Panc1 (cell line): ENCODE data around the gene CISD2. TPM values are rescaled to one million over a fixed set of nuclear protein-coding genes. Genes with fewer than 3 reads are reported as not detected.

Experiments
- ATAC-seq: fragments of 200-7000 bp; cut with Tn5 transposase; 2 replicates; pipeline ENCODE4 v1.9.1; 2020; ENCODE audit warnings: mild to moderate bottlenecking, moderate library complexity
- BruUV-seq: library from RNA; stranded (reverse); fragments of 400-500 nt; replicated peaks from 2 replicates; lab custom pipeline; 2021; lab: Mats Ljungman, UMichigan
- CTCF ChIA-PET: fragments of 300-600 bp; sonication (Branson Sonifier 250); formaldehyde crosslinking; loops from one replicate; lab custom pipeline; 2022; ENCODE audit warnings: antibody characterized with exemption; lab: Charles Lee
- POLR2A ChIA-PET: fragments of 300-600 bp; sonication (Branson Sonifier 250); formaldehyde crosslinking; loops from one replicate; lab custom pipeline; 2022; ENCODE audit warnings: antibody characterized with exemption; lab: Charles Lee
- DNase-seq: peaks from one replicate; pipeline ENCODE4 v3.0.0-alpha.2; 2010; ENCODE audit warnings: low read depth, low spot score
- H3K27ac ChIP-seq: 2 replicates; pipeline ENCODE4 v1.5.1; 2011; ENCODE audit warnings: mild to moderate bottlenecking, low read length, inconsistent platforms
- H3K27me3 ChIP-seq: fragments of 200-500 bp; sonication (Bioruptor generic); 2 replicates; pipeline ENCODE4 v1.6.0; 2014; ENCODE audit warnings: low read length, inconsistent platforms; ENCODE audit not compliant: control insufficient read depth, insufficient read depth
- H3K36me3 ChIP-seq: fragments of 200-500 bp; sonication (Bioruptor generic); 2 replicates; pipeline ENCODE4 v1.5.1; 2014; ENCODE audit warnings: inconsistent platforms, mild to moderate bottlenecking, low read length, moderate library complexity; ENCODE audit not compliant: control insufficient read depth, insufficient read depth
- H3K4me1 ChIP-seq: 2 replicates; pipeline ENCODE4 v1.5.1; 2011; ENCODE audit warnings: inconsistent platforms, mild to moderate bottlenecking, low read length, moderate library complexity; ENCODE audit not compliant: control insufficient read depth, insufficient read depth
- H3K4me3 ChIP-seq, 2 experiments: 2 replicates each; pipeline ENCODE4 v1.5.1; 2011 to 2012; ENCODE audit warnings: low read depth in 2 of 2, low read length in 2 of 2, mild to moderate bottlenecking in 2 of 2, inconsistent platforms in 1 of 2, moderate library complexity in 1 of 2
- H3K9me3 ChIP-seq: fragments of 200-500 bp; sonication (Bioruptor generic); 2 replicates; pipeline ENCODE4 v1.5.1; 2014; ENCODE audit warnings: low read depth, mild to moderate bottlenecking, inconsistent platforms, low read length, moderate library complexity; ENCODE audit not compliant: control insufficient read depth, insufficient read depth
- CTCF ChIP-seq: fragments of 450-650 bp; IDR thresholded peaks from 2 replicates; pipeline ENCODE4 v1.5.1; 2017; ENCODE audit warnings: mild to moderate bottlenecking
- POLR2AphosphoS5 ChIP-seq: IDR thresholded peaks from 2 replicates; pipeline ENCODE4 v1.6.1; 2012; ENCODE audit warnings: mild to moderate bottlenecking, low read depth, low read length, moderate library complexity
- SIN3A ChIP-seq: IDR thresholded peaks from 2 replicates; pipeline ENCODE4 v1.6.1; 2012; ENCODE audit warnings: low read depth, mild to moderate bottlenecking, low read length, moderate library complexity, borderline replicate concordance; ENCODE audit not compliant: insufficient read depth
- TCF7L2 ChIP-seq: IDR thresholded peaks from 2 replicates; pipeline ENCODE4 v1.6.1; 2011; ENCODE audit warnings: mild to moderate bottlenecking, low read depth, low read length, inconsistent platforms
- in situ Hi-C: cut with HindIII; loops from 2 replicates; pipeline ENCODE4 v1.10.0; 2016; ENCODE audit warnings: low sequenced_read_pairs, low pct_unique_long_range_greater_than_20kb
- intact Hi-C: fragments of 100-400 bp; cut with micrococcal nuclease; formaldehyde crosslinking; loops from one replicate; pipeline ENCODE4 v1.10.0; 2022; ENCODE audit not compliant: unreplicated experiment
- total RNA-seq: library from RNA; stranded (reverse); gene quantifications from one replicate; pipeline ENCODE4 v1.2.1, GENCODE V29; 2021; ENCODE audit not compliant: unreplicated experiment
- TF ChIP-seq, protein P1 (sequence below), 2 experiments: IDR thresholded peaks; 2 replicates each; pipeline ENCODE4 v1.6.1; 2011 to 2012; ENCODE audit warnings: low read depth in 2 of 2, control low read depth in 1 of 2, low read length in 1 of 2, mild to moderate bottlenecking in 1 of 2, moderate library complexity in 1 of 2; ENCODE audit not compliant: insufficient read depth in 1 of 2

CISD2 gene
- total RNA-seq, 1 experiment from 2014 or later = 39.0 TPM

GRCh38 chr4:102826890-102827673, 41.7 kb upstream of the CISD2 start, which contains the start of gene UBE2D3:
UBE2D3 (minus strand) TSS chr4:102827551; CDS start chr4:102826508, 1,043 bp downstream.
- H3K36me3 ChIP-seq = peaks cover 23% of the 10 kb centered on the region
- no TSS peak for BruUV-seq
- peak within 1 kb of the TSS; percentile 89 to 96 for H3K4me3 ChIP-seq
- intact Hi-C loops = no loop called here
- ChIA-PET POLR2A (interaction anchor here (0.6 to 2.4 kb wide), 4 partner anchors 15 to 41 kb away, joined by 3 to 23 read pairs (median 3); partner anchors contain the start of gene CISD2), CTCF (no interaction called here)
- peaks cover 20% of the 10 kb centered on the region for H3K4me1 ChIP-seq
- ATAC-seq = peak; percentile 77
- H3K9me3 ChIP-seq = no peaks in the 10 kb centered on the region
- H3K27me3 ChIP-seq = no peaks in the 10 kb centered on the region
- in situ Hi-C loops = no loop called here
- H3K27ac ChIP-seq = peak within 1 kb of the TSS; percentile 97
- peak; percentile 65 for DNase-seq
- TF ChIP-seq, protein P1, sequence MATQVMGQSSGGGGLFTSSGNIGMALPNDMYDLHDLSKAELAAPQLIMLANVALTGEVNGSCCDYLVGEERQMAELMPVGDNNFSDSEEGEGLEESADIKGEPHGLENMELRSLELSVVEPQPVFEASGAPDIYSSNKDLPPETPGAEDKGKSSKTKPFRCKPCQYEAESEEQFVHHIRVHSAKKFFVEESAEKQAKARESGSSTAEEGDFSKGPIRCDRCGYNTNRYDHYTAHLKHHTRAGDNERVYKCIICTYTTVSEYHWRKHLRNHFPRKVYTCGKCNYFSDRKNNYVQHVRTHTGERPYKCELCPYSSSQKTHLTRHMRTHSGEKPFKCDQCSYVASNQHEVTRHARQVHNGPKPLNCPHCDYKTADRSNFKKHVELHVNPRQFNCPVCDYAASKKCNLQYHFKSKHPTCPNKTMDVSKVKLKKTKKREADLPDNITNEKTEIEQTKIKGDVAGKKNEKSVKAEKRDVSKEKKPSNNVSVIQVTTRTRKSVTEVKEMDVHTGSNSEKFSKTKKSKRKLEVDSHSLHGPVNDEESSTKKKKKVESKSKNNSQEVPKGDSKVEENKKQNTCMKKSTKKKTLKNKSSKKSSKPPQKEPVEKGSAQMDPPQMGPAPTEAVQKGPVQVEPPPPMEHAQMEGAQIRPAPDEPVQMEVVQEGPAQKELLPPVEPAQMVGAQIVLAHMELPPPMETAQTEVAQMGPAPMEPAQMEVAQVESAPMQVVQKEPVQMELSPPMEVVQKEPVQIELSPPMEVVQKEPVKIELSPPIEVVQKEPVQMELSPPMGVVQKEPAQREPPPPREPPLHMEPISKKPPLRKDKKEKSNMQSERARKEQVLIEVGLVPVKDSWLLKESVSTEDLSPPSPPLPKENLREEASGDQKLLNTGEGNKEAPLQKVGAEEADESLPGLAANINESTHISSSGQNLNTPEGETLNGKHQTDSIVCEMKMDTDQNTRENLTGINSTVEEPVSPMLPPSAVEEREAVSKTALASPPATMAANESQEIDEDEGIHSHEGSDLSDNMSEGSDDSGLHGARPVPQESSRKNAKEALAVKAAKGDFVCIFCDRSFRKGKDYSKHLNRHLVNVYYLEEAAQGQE (IDR thresholded peaks at IDR 0.05; ENCODE audit: insufficient read depth in 1 of 2, low read depth in 2 of 2, low read length in 1 of 2) = 0 out of 4 replicates have a peak, but pooled peaks of 1 of the 2 experiments have one; percentile 22
- no peak for TF ChIP-seq TCF7L2
- TF ChIP-seq CTCF = peak; percentile 16; the same call in 1 of the 2 replicates
- TF ChIP-seq SIN3A = no peak
- peak; percentile 78 for TF ChIP-seq POLR2AphosphoS5

DNA sequence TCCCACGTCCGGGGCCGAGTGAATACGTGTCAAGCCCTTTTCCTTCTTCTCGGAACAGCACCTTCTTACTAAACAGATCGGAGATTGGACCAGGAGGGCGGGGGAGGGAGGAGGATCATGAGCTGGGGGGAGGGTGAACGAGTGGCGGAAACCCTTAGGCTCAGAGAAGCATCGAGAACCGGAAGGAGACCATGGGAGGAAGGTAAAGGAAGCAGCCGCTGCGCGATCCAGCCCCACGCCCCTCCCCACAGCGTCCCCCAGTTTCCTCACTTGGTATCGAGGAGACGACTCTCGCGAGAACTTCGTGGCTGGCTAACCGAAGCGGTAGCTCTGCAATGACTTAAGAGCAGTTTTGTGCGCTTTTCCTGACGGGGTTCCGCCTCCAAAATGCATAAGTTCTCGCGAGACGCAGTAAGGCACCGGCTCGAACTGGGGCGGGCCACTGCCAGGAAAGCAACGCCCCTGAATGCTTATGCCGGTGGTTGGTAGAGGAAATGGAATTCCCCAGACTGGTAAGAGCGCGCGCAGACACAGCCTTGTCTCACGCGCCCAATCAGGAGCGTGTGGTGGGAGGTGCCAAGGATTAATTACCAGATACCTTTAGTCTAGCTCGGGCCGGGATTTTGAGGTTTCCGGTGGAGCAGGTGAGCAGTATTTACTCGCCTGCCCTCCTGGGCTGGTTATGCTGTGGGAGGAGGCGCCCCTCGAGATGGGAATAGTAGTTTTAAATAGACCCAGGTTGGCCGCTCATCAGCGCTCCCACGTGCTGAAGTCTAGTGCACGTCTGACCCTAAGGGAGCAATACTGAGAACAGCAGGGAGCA, 40.9 kb upstream of the CISD2 start:
- intact Hi-C loops = no loop called here
- peaks cover 23% of the 10 kb centered on the region for H3K36me3 ChIP-seq
- ATAC-seq (peak; percentile 89), DNase-seq (peak; percentile 97)
- H3K4me1 ChIP-seq = peaks cover 19% of the 10 kb centered on the region
- peak overlapping the region; percentile 97 for H3K27ac ChIP-seq
- ChIA-PET POLR2A (interaction anchor here (0.6 to 2.4 kb wide), 6 partner anchors 10 to 207 kb away, joined by 3 to 23 read pairs (median 3); partner anchors contain the start of gene CISD2), CTCF (interaction anchor here (0.6 kb wide), 1 partner anchor 207 kb away, joined by 3 read pairs; no protein-coding TSS in a partner anchor)
- no TSS peak for BruUV-seq
- H3K9me3 ChIP-seq = no peaks in the 10 kb centered on the region
- H3K4me3 ChIP-seq = peak overlapping the region; percentile 89 to 96
- H3K27me3 ChIP-seq = no peaks in the 10 kb centered on the region
- TF ChIP-seq TCF7L2 = no peak
- TF ChIP-seq CTCF = no peak
- TF ChIP-seq, protein P1 (IDR thresholded peaks at IDR 0.05; ENCODE audit: insufficient read depth in 1 of 2, low read depth in 2 of 2, low read length in 1 of 2) = peak in 1 of 2 experiments; percentile 37; a peak in 1 of 4 replicates
- TF ChIP-seq SIN3A = no peak
- TF ChIP-seq POLR2AphosphoS5 = peak; percentile 60; the same call in 1 of the 2 replicates
- in situ Hi-C loops = no loop called here
